NCI-H345 treated with DMSO at 0.1 percent for 48 hours (cell line): Measurements from ENCODE around the gene IL18R1.

Experiments used
- DNase-seq: peaks from one replicate; lab custom pipeline; 2025; ENCODE audit not compliant: unreplicated experiment; lab: John Stamatoyannopoulos, UW

IL18R1 gene

GRCh38 chr2:102386867-102387541 is 31.4 kb downstream of the IL18R1 start:
- no peak for DNase-seq

DNA sequence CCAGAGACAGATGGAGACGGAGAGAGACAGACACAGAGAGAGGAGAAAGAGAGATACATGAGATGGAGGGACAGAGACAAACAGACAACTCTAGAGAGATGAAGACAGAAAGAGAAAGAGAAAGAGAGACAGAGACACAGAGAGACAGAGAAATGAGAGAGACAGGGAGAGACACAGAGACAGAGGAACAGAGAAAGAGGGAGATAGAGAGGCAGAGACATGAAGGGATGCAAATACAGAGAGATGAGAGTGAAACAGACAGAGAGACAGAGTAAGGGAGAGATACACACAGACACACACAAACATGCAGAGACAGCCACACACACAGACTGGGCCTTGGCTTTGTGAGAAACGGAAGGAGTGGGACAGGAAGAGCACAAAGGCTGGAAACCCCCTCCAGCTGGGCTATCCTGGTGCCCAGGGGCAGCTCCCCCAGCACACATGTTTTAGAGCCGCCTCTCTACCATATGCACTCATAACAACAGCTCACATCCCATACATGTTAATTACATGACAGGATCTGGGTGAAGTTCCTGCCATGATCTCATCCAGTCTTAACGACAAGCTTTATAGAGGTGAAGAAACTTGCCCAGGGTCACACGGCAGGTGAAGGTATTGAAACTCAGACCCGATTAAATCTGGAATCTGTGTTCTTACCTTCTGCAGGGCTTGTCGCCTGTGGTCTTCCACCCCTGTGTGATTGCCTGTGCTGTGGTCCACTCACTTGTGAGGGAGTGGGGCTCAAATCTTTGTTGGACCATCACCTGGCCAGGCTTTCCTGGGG is 32.4 kb downstream of the IL18R1 start:
- no peak for DNase-seq

DNA sequence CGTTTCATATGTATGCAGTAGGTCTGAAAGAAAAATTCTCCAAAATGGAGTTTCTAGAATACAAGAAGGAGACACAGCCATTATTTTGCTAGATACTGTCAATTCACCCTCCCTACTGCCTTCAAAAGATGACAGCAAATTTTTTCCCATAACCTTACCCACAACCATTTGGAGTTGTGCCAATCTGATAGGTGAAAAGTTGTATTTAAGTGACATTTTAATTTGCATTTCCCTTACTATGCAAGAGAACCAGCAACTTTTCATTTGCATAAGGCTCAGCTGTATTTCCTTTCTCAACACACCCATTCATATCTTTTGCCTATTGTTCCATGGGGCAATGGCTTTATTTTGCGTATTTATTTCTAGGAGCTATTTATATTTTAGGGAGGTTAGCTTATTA is 36.0 kb downstream of the IL18R1 start:
- DNase-seq: no peak

DNA sequence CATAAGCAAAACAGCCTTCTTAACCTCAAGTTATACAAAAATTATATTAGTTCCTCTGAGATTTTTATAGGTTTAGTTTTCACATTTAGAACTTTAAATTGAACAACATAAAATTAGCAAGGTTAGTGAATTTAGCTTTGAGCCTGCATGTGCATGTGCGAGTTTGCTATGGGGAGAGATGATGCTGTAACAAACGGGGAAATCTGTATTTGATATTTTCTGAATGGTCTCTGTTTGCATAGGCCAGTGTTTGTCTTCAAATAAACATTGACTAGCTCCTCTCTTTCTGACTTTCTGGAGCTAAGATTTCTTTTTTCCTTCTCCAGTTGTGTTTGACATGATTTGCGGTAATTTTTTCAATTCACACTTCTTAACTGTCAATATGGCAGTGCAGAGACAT is 36.5 kb downstream of the IL18R1 start:
- no peak for DNase-seq

DNA sequence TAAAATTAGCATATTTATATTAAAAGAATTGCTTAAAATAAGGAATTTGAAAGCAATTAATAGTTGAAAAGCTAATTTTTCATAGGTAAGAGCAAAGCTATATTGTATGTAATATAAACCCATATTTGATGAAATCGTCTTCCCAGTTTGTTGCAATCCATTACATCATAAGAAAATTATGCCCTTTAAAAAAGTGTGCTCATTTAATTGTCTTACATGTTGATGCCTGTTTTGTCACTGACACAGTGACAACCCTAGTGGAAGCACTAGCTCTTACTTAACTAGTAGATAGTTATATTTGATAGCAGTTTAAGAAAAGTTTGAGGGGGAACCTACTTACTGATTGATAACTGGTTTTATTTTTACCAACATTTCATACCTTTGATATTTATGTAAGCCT is 37.3 kb downstream of the IL18R1 start:
- no peak for DNase-seq

GRCh38 chr2:102396012-102396411 is 40.4 kb downstream of the IL18R1 start:
- no peak for DNase-seq

DNA sequence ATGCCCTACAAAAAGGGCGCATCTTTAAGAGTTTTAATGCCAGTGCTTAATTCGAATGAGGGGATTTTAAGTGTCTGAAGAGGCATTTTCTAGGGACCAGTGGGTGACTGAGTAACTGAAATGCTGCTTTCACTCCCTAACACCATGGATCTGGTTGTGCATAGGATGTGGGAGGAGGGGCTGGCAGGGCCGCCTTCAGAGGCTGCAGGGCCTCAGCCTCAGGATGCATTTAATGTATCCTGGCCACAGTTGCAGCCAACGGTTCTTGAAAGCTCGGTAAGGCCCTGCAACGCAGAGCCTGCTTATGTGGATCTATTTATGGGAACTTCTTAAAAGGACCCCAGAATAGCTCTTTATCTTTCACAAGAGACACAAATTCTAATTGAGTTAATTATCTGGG is 41.6 kb downstream of the IL18R1 start:
- DNase-seq: no peak

GRCh38 chr2:102399499-102400141 is 44.0 kb downstream of the IL18R1 start:
- DNase-seq: no peak

GRCh38 chr2:102401456-102401855 is 45.9 kb downstream of the IL18R1 start:
- no peak for DNase-seq

DNA sequence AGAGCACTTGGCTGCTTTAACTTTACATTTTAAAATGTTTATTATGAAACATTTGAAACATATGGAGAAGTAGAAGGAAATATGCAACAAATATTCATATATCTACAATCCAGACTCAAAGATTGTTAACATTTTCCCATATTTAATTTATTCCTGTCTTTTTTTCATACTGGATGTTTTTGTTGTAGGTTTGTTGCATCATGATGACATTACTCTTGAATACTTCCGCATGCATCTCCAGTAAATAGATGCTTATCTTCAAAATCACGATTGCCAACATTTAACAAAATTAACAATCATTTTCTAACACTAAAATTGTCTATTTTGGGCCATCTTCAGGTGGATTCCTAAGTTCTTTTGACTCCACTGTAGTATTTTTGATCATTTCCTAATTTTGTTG is 46.3 kb downstream of the IL18R1 start:
- no peak for DNase-seq

- no peak for DNase-seq
Measured at GRCh38 chr2:102410952-102411351, 55.4 kb downstream of the IL18R1 start.

- no peak for DNase-seq
Measured at GRCh38 chr2:102412199-102412598, 56.6 kb downstream of the IL18R1 start.

DNA sequence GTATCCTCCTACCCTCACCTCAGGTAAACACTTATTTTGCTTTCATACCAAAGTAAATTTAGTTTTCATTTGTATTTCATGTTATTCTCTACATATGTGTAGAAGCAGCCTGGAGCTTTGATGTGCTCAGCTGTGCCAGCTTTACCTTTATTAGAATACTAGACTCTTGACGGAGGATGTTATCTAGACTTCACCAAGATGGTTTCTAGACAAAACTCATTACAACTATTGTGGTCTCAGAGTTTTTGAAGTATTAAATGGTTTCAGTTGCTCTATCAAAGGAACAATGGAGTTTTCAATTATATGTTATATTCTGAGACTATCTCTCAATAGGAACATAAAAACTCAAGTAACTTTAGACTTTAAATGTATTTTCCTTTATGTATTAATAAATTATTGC is 62.4 kb downstream of the IL18R1 start:
- no peak for DNase-seq

GRCh38 chr2:102418421-102418961 is 62.9 kb downstream of the IL18R1 start:
- DNase-seq: no peak

- no peak for DNase-seq
Measured at GRCh38 chr2:102420290-102420689, 64.7 kb downstream of the IL18R1 start.

GRCh38 chr2:102421890-102422759 is 66.5 kb downstream of the IL18R1 start:
- DNase-seq: no peak

DNA sequence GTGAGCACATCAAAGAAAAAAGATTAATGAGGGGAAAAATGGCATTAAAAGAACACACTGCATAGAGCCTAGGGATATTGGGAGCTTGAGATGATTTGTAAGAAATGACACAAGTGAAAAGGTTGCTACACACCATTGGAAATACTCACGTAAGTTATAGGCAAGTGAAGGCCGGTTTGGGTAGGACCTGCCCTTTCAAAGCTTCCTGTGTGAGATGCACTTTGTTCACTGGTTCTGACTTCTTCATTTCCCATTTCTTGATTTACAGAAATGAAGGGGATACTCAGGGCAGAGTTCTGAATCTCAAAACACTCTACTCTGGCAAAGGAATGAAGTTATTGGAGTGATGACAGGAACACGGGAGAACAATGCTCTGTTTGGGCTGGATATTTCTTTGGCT is 67.3 kb downstream of the IL18R1 start, which contains the start of gene IL18RAP:
IL18RAP (plus strand) TSS at position 251 of the 400 bp plus-strand sequence; CDS start at position 369, 118 bp downstream.
- no peak for DNase-seq

DNA sequence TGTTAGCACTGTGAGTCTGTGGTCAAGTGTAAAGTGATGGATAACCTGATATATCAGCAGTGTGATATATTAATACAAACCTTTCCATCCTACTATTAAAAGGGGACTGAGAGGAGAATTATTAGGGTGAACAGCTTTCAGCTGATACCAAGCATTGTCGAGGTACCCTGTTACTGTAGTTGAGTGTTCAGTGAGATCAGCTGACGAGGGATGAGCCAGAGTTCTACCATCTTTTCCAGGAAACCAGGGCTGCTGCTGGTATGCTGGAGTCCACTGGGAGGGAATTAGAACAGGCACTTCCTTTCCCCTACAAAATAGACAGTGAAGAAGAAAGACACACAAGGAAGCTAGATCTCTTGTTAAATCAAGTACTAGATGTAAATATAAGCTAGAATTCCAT is 67.8 kb downstream of the IL18R1 start:
- no peak for DNase-seq

DNA sequence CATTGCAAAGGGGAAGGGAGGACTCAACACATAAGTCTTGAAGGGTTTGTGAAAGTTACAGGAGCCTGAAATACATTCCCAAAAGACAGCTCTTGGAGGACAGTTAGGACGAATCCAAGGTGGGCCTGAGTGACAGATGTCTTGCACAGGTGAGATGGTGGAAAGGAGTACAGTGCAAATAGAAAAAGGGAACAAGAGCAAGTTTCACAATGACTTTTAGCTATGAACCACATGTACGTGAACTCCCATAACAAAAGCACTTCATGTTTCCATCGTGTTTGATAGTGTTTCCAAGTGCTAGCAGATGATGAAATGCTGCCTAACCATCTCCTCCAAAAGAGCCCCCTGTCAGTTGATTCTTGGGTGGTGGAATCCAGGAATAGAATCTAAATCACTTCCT is 69.2 kb downstream of the IL18R1 start:
- no peak for DNase-seq

DNA sequence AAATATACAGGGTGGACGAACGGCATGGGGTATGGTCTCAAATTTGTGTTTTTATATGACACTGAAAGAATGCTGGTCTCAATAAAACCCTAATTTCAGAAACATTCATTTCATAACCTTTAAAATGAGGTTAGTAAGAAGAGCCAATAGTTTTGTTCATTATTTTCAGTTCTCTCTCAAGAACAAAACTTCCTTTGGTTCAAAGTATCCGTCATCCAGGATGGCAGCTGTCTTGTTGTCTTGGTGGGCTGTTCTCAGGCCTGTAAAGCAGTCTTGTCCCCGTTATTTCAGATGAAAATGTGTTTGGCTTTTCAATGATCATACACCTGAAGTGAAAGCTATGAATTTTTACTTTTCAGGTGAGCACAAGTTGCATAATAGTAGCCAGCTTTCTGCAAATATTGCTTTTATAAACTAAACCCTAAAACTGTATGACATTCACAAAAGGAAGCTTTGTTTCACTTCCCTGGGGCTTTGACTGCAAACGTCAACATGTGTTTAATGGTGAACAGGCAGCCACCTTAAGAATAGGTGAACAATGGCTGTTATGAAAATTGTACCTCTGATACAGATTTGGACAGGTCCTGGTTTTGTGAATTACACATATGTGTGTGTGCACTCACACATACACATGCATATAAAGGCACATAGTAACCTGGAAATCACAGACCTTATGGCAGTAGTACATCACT is 70.0 kb downstream of the IL18R1 start:
- no peak for DNase-seq
